NT2/D1 (cell line): ENCODE data around the gene KCNT1.

ENCODE experiments used
- DNase-seq: peaks from one replicate; pipeline ENCODE4 v3.0.0-alpha.2; 2011; ENCODE audit warnings: low read depth, low spot score
- H3K27me3 ChIP-seq: 2 replicates; pipeline ENCODE4 v1.6.0; 2011; ENCODE audit warnings: mild to moderate bottlenecking; ENCODE audit not compliant: insufficient read length, insufficient read depth
- H3K36me3 ChIP-seq: 2 replicates; pipeline ENCODE4 v1.6.1; 2011; ENCODE audit warnings: mild to moderate bottlenecking, low read length, mixed read lengths; ENCODE audit not compliant: insufficient read depth, insufficient read length
- H3K4me1 ChIP-seq: 2 replicates; pipeline ENCODE4 v1.5.1; 2011; ENCODE audit not compliant: insufficient read depth, insufficient read length
- H3K4me3 ChIP-seq: 2 replicates; pipeline ENCODE4 v1.5.1; 2011; ENCODE audit warnings: low read depth; ENCODE audit not compliant: insufficient read length
- H3K9ac ChIP-seq: 2 replicates; pipeline ENCODE4 v1.6.0; 2011; ENCODE audit warnings: low read depth; ENCODE audit not compliant: insufficient read length
- H3K9me3 ChIP-seq: 2 replicates; pipeline ENCODE4 v1.5.1; 2011; ENCODE audit warnings: mild to moderate bottlenecking, low read length; ENCODE audit not compliant: insufficient read depth
- SUZ12 ChIP-seq: IDR thresholded peaks from 2 replicates; pipeline ENCODE4 v1.6.1; 2011; ENCODE audit not compliant: insufficient read length, insufficient read depth; ENCODE audit errors: extremely low read depth
- YY1 ChIP-seq: IDR thresholded peaks from 2 replicates; pipeline ENCODE4 v1.6.1; 2011; ENCODE audit not compliant: insufficient read length, insufficient read depth
- ZNF274 ChIP-seq: IDR thresholded peaks from 2 replicates; pipeline ENCODE4 v1.6.1; 2011; ENCODE audit warnings: mild to moderate bottlenecking, low read depth, low read length

Gene KCNT1

GRCh38 chr9:135744333-135745070, 42.5 kb downstream of the KCNT1 start:
- DNase-seq = no peak
- Histone ChIP-seq H3K4me3 (no peak overlapping the region), H3K4me1 (peaks cover 21% of the 10 kb centered on the region), H3K9me3 (no peaks in the 10 kb centered on the region), H3K9ac (no peak overlapping the region), H3K27me3 (no peaks in the 10 kb centered on the region), H3K36me3 (no peaks in the 10 kb centered on the region)
- TF ChIP-seq YY1 = no peak
- TF ChIP-seq ZNF274 = no peak
- TF ChIP-seq SUZ12 = no peak

GRCh38 chr9:135745189-135745588, 43.2 kb downstream of the KCNT1 start:
- Histone ChIP-seq H3K27me3 (no peaks in the 10 kb centered on the region), H3K9ac (no peak overlapping the region), H3K9me3 (no peaks in the 10 kb centered on the region), H3K4me1 (peaks cover 18% of the 10 kb centered on the region), H3K4me3 (no peak overlapping the region), H3K36me3 (no peaks in the 10 kb centered on the region)
- TF ChIP-seq ZNF274 = no peak
- no peak for TF ChIP-seq SUZ12
- TF ChIP-seq YY1 = no peak
- DNase-seq = no peak

- Histone ChIP-seq H3K4me1 (peaks cover 16% of the 10 kb centered on the region), H3K36me3 (no peaks in the 10 kb centered on the region), H3K9me3 (no peaks in the 10 kb centered on the region), H3K27me3 (no peaks in the 10 kb centered on the region), H3K4me3 (no peak overlapping the region), H3K9ac (no peak overlapping the region)
- DNase-seq = no peak
- TF ChIP-seq SUZ12 = no peak
- no peak for TF ChIP-seq YY1
- TF ChIP-seq ZNF274 = no peak
Observed at GRCh38 chr9:135745686-135746324, 43.8 kb downstream of the KCNT1 start.

GRCh38 chr9:135746565-135746964, 44.6 kb downstream of the KCNT1 start:
- no peaks in the 10 kb centered on the region for H3K27me3 ChIP-seq

GRCh38 chr9:135747311-135747710, 45.3 kb downstream of the KCNT1 start:
- TF ChIP-seq SUZ12 (no peak), ZNF274 (no peak), YY1 (no peak)
- DNase-seq = no peak
- H3K9ac ChIP-seq = no peak overlapping the region
- H3K4me3 ChIP-seq = no peak overlapping the region
- peaks cover 12% of the 10 kb centered on the region for H3K4me1 ChIP-seq
- no peaks in the 10 kb centered on the region for H3K9me3 ChIP-seq
- no peaks in the 10 kb centered on the region for H3K27me3 ChIP-seq
- H3K36me3 ChIP-seq = no peaks in the 10 kb centered on the region

More at GRCh38 chr9:135746565-135746964, 44.6 kb downstream of the KCNT1 start:
- DNase-seq = no peak
- TF ChIP-seq SUZ12 = no peak
- TF ChIP-seq ZNF274 = no peak
- Histone ChIP-seq H3K4me3 (no peak overlapping the region), H3K9ac (no peak overlapping the region), H3K4me1 (peaks cover 16% of the 10 kb centered on the region), H3K36me3 (no peaks in the 10 kb centered on the region), H3K9me3 (no peaks in the 10 kb centered on the region)

GRCh38 chr9:135748676-135749075, 46.7 kb downstream of the KCNT1 start:
- no peaks in the 10 kb centered on the region for H3K36me3 ChIP-seq
- no peak overlapping the region for H3K4me3 ChIP-seq
- H3K9ac ChIP-seq = peak overlapping the region; percentile 42
- no peaks in the 10 kb centered on the region for H3K27me3 ChIP-seq
- peaks cover 12% of the 10 kb centered on the region for H3K4me1 ChIP-seq
- TF ChIP-seq ZNF274 (no peak), YY1 (no peak), SUZ12 (no peak)
- no peaks in the 10 kb centered on the region for H3K9me3 ChIP-seq
- DNase-seq = no peak

- H3K9me3 ChIP-seq = no peaks in the 10 kb centered on the region
- no peak for TF ChIP-seq YY1
- TF ChIP-seq SUZ12 = no peak
- TF ChIP-seq ZNF274 = no peak
Observed at GRCh38 chr9:135749171-135750045, 47.4 kb downstream of the KCNT1 start.

More at GRCh38 chr9:135749171-135750045, 47.4 kb downstream of the KCNT1 start:
- H3K27me3 ChIP-seq = no peaks in the 10 kb centered on the region
- peaks cover 12% of the 10 kb centered on the region for H3K4me1 ChIP-seq
- DNase-seq = no peak
- no peak overlapping the region for H3K9ac ChIP-seq
- H3K36me3 ChIP-seq = no peaks in the 10 kb centered on the region
- H3K4me3 ChIP-seq = no peak overlapping the region
